IMR-90 (cell line): ENCODE measurements around the gene RSPH10B. TPM values are rescaled to one million over a fixed set of nuclear protein-coding genes. Genes with fewer than 3 reads are reported as not detected.
"Not testable (repeated sequence)": the region's sequence is repeated elsewhere in the genome, so short reads cannot be mapped to it uniquely, and the experiment has no call there.

Source experiments
- ATAC-seq: fragments of 200-7000 bp; cut with Tn5 transposase; 2 replicates; pipeline ENCODE4 v1.9.1; 2020; ENCODE audit warnings: low read depth, mild to moderate bottlenecking, moderate library complexity
- BruUV-seq: library from RNA; stranded (reverse); fragments of 400-500 nt; replicated peaks from 2 replicates; lab custom pipeline; 2021; lab: Mats Ljungman, UMichigan
- CTCF ChIA-PET: fragments of 300-600 bp; formaldehyde crosslinking; extraction: SDS; loops from one replicate; lab custom pipeline; 2021; ENCODE audit warnings: antibody characterized with exemption; lab: Yijun Ruan, JAX
- POLR2A ChIA-PET: fragments of 300-600 bp; sonication (Branson Sonifier 250); formaldehyde crosslinking; loops from one replicate; lab custom pipeline; 2022; ENCODE audit warnings: antibody characterized with exemption; ENCODE audit not compliant: unreplicated experiment; lab: Charles Lee
- DNase-seq: peaks from one replicate; pipeline ENCODE4 v3.0.0; 2013
- H2AFZ ChIP-seq: replicated peaks from 2 replicates; pipeline ENCODE3; 2013; ENCODE audit warnings: low read length, mild to moderate bottlenecking; ENCODE audit not compliant: poor library complexity
- H2AK5ac ChIP-seq: 2 replicates; pipeline ENCODE4 v1.6.1; 2013; ENCODE audit warnings: low read depth, low read length, inconsistent platforms
- H2AK9ac ChIP-seq: replicated peaks from 2 replicates; pipeline ENCODE3; 2013; ENCODE audit warnings: mild to moderate bottlenecking, low read depth, low read length, moderate library complexity; ENCODE audit not compliant: poor library complexity
- H2BK120ac ChIP-seq: 2 replicates; pipeline ENCODE4 v1.6.1; 2013; ENCODE audit warnings: low read depth, low read length, inconsistent platforms
- H2BK15ac ChIP-seq: 3 replicates; pipeline ENCODE4 v1.6.1; 2013; ENCODE audit warnings: low read depth, low read length, inconsistent platforms
- H2BK20ac ChIP-seq: 2 replicates; pipeline ENCODE4 v1.6.1; 2013; ENCODE audit warnings: low read depth, mild to moderate bottlenecking, inconsistent platforms, low read length, moderate library complexity
- H2BK5ac ChIP-seq: 2 replicates; pipeline ENCODE4 v1.6.1; 2013; ENCODE audit warnings: mild to moderate bottlenecking, low read depth, low read length, inconsistent platforms; ENCODE audit not compliant: poor library complexity, severe bottlenecking
- H3K14ac ChIP-seq: replicated peaks from 2 replicates; pipeline ENCODE4 v1.6.1; 2013; ENCODE audit warnings: low read depth, low read length, inconsistent platforms
- H3K18ac ChIP-seq: 2 replicates; pipeline ENCODE4 v1.6.1; 2013; ENCODE audit warnings: low read depth, low read length, control low read depth
- H3K23ac ChIP-seq: 2 replicates; pipeline ENCODE4 v1.6.1; 2013; ENCODE audit warnings: low read depth, low read length, inconsistent platforms
- H3K27ac ChIP-seq: 2 replicates; pipeline ENCODE4 v1.5.1; 2013; ENCODE audit warnings: mild to moderate bottlenecking, control low read depth, low read length; ENCODE audit not compliant: insufficient read depth
- H3K27me3 ChIP-seq: 2 replicates; pipeline ENCODE4 v1.6.1; 2013; ENCODE audit warnings: low read length; ENCODE audit not compliant: control insufficient read depth, insufficient read depth
- H3K36me3 ChIP-seq: 2 replicates; pipeline ENCODE4 v1.6.1; 2013; ENCODE audit warnings: low read length, mixed read lengths; ENCODE audit not compliant: control insufficient read depth, insufficient read depth
- H3K4ac ChIP-seq: 2 replicates; pipeline ENCODE4 v1.6.1; 2013; ENCODE audit warnings: low read depth, low read length, inconsistent platforms
- H3K4me1 ChIP-seq: 2 replicates; pipeline ENCODE4 v1.6.1; 2013; ENCODE audit warnings: low read length, mixed read lengths; ENCODE audit not compliant: control insufficient read depth, insufficient read depth
- H3K4me2 ChIP-seq: 2 replicates; pipeline ENCODE4 v1.6.1; 2013; ENCODE audit warnings: low read depth, mild to moderate bottlenecking, control low read depth, low read length, moderate library complexity
- H3K4me3 ChIP-seq: 2 replicates; pipeline ENCODE4 v1.5.1; 2013; ENCODE audit warnings: low read depth, mild to moderate bottlenecking, control low read depth, low read length, moderate library complexity; ENCODE audit not compliant: insufficient read depth
- H3K56ac ChIP-seq: 2 replicates; pipeline ENCODE4 v1.6.1; 2013; ENCODE audit warnings: low read length, inconsistent platforms; ENCODE audit not compliant: insufficient read depth; ENCODE audit errors: extremely low read depth
- H3K79me1 ChIP-seq, 2 experiments: 2 replicates each; pipeline ENCODE4 v1.6.1; 2013; ENCODE audit warnings: low read length in 2 of 2, inconsistent platforms in 1 of 2, low read depth in 1 of 2
- H3K9ac ChIP-seq: 2 replicates; pipeline ENCODE4 v1.6.1; 2013; ENCODE audit warnings: low read depth, low read length, control low read depth
- H3K9me1 ChIP-seq: 2 replicates; pipeline ENCODE4 v1.6.1; 2013; ENCODE audit warnings: low read length, inconsistent platforms; ENCODE audit not compliant: insufficient read depth
- H3K9me3 ChIP-seq: 2 replicates; pipeline ENCODE4 v1.6.1; 2013; ENCODE audit warnings: low read length; ENCODE audit not compliant: control insufficient read depth, insufficient read depth
- H4K20me1 ChIP-seq: 2 replicates; pipeline ENCODE4 v1.6.1; 2013; ENCODE audit warnings: low read length, inconsistent platforms; ENCODE audit not compliant: insufficient read depth
- H4K5ac ChIP-seq: 2 replicates; pipeline ENCODE4 v1.6.1; 2013; ENCODE audit warnings: mild to moderate bottlenecking, low read depth, low read length, control low read depth
- H4K8ac ChIP-seq, 2 experiments: 2 replicates each; pipeline ENCODE4 v1.6.1; 2013; ENCODE audit warnings: low read depth in 2 of 2, low read length in 2 of 2, control low read depth in 1 of 2, inconsistent platforms in 1 of 2
- H4K91ac ChIP-seq: 2 replicates; pipeline ENCODE4 v1.6.1; 2013; ENCODE audit warnings: low read depth, low read length, inconsistent platforms; ENCODE audit not compliant: insufficient read depth
- BHLHE40 ChIP-seq: fragments of 150-350 bp; IDR thresholded peaks from 2 replicates; pipeline ENCODE4 v1.6.1; 2016; ENCODE audit warnings: mild to moderate bottlenecking, low read depth, low read length
- WGBS, 2 experiments: methylation state at CpG; one replicate each; pipeline versions ENCODE4 v1.1.5 to v1.1.7; 2013; ENCODE audit warnings: missing lambda C conversion rate in 2 of 2; ENCODE audit not compliant: insufficient read length in 1 of 2; ENCODE audit errors: extremely low coverage in 2 of 2; 5-methylcytosine and 5-hydroxymethylcytosine counted together
- dilution Hi-C: fragments of 300-500 bp; cut with HindIII; formaldehyde crosslinking; loops from one replicate; pipeline ENCODE4 v1.14.3; 2018; ENCODE audit warnings: low sequenced_read_pairs; ENCODE audit not compliant: unreplicated experiment
- in situ Hi-C: fragments of 300-500 bp; cut with MboI; formaldehyde crosslinking; loops from 3 replicates; pipeline ENCODE4 v1.14.3; 2019; ENCODE audit warnings: low sequenced_read_pairs, inconsistent platforms, mixed read lengths
- intact Hi-C: fragments of 100-400 bp; cut with micrococcal nuclease; formaldehyde crosslinking; loops from 2 replicates; pipeline ENCODE4 v1.10.0; 2022
- polyA plus RNA-seq, 3 experiments: library from polyadenylated mRNA; depleted of rRNA; stranded (reverse); fragments of >200 nt; gene quantifications; 2 replicates each; pipeline ENCODE4 v1.2.3, GENCODE V29; 2012; ENCODE audit warnings: low replicate concordance in 1 of 3
- total RNA-seq: library from RNA; depleted of rRNA; stranded (reverse); fragments of >200 nt; gene quantifications from 2 replicates; pipeline ENCODE4 v1.2.3, GENCODE V29; 2012

RSPH10B gene
- total and polyA plus RNA-seq, 2 of the 4 experiments (the other 2 are of a cell fraction), result under 0.01 TPM; not detected in 1

DNA sequence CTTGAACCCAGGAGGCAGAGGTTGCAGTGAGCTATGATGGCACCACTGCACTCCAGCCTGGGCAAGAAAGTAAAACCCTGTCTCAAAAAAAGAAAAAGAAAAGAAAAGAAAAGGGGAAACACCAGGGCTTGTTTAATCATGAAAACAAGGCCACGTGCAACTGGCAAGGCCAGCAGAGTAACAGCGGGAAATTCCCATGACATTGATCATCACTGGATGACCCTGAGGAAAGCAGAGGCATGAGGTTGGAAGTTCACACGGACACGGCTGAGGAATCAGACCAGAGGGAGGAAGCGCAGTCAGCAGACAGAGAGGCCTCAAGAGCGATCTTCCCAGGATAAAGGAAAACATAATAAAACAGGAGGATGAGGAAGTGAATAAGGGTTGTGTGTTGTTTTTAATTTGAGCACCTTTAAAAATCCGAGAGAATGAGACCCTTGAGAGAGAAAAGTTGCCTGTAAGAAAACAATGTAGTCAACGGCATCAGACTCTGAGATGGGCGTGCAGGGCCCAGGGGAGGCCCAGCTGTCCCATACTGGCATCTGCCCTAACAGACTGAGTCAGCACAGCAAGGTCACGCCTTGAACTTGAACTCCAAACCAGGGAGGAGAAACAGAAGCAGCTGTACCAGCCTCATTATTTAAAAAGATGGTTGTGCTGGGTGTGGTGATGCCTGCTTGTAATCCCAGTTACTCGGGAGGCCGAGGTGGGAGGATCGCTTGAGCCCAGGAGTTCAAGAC is 38.4 kb downstream of the RSPH10B start:
- dilution Hi-C loops, intact Hi-C loops: not testable (repeated sequence)

GRCh38 chr7:5931250-5931649 is 39.2 kb downstream of the RSPH10B start:
- BruUV-seq, result not testable (repeated sequence)

More for the DNA sequence above, 38.4 kb downstream of the RSPH10B start:
- H3K27ac ChIP-seq, H3K23ac ChIP-seq, H3K27me3 ChIP-seq, H2BK15ac ChIP-seq, BruUV-seq, H2AK5ac ChIP-seq, CTCF ChIA-PET, H3K4me2 ChIP-seq, H3K14ac ChIP-seq, H2BK20ac ChIP-seq, H3K4me1 ChIP-seq, H2AK9ac ChIP-seq, H3K36me3 ChIP-seq, H3K18ac ChIP-seq, POLR2A ChIA-PET, H3K56ac ChIP-seq, H3K9ac ChIP-seq, H2BK5ac ChIP-seq, H3K4me3 ChIP-seq, H3K79me1 ChIP-seq, H2AFZ ChIP-seq, H4K91ac ChIP-seq, H4K20me1 ChIP-seq, H3K4ac ChIP-seq, H3K9me3 ChIP-seq, H4K5ac ChIP-seq, H2BK120ac ChIP-seq, H4K8ac ChIP-seq, in situ Hi-C loops, H3K9me1 ChIP-seq: not testable (repeated sequence)
- DNase-seq, result peak; percentile 84
- ATAC-seq, result peak; percentile 86
- peak; percentile 44; the same call in 1 of the 2 replicates for TF ChIP-seq BHLHE40
- no CpG with 5 or more reads among the region's 13 CpGs for WGBS, 2 experiments

More at GRCh38 chr7:5931250-5931649, 39.2 kb downstream of the RSPH10B start:
- H3K4me1 ChIP-seq, H3K4me3 ChIP-seq, intact Hi-C loops, H3K18ac ChIP-seq, H3K9ac ChIP-seq, CTCF ChIA-PET, H3K79me1 ChIP-seq, H2AFZ ChIP-seq, ATAC-seq, DNase-seq, H2BK120ac ChIP-seq, H4K91ac ChIP-seq, H2AK5ac ChIP-seq, H3K56ac ChIP-seq, H3K9me1 ChIP-seq, H3K36me3 ChIP-seq, dilution Hi-C loops, H3K4me2 ChIP-seq, H4K5ac ChIP-seq, H4K20me1 ChIP-seq, POLR2A ChIA-PET, H3K27me3 ChIP-seq, H2BK5ac ChIP-seq, H3K14ac ChIP-seq, H3K9me3 ChIP-seq, in situ Hi-C loops, H2BK15ac ChIP-seq, H4K8ac ChIP-seq, H3K4ac ChIP-seq, H2AK9ac ChIP-seq, H3K23ac ChIP-seq, H3K27ac ChIP-seq, H2BK20ac ChIP-seq: not testable (repeated sequence)
- 100% methylated on average over 2 of the region's 14 CpGs; no CpG with 5 or more reads in 1 of the 2 experiments for WGBS, 2 experiments
